GM12875 (cell line): ENCODE data around the gene DARS1.

Experiments
- H3K4me3 ChIP-seq: one replicate; pipeline ENCODE4 v1.5.1; 2011; ENCODE audit warnings: low read depth, low read length, control low read depth
- CTCF ChIP-seq: IDR thresholded peaks from 2 replicates; pipeline ENCODE4 v1.5.1; 2011; ENCODE audit warnings: low read depth, mild to moderate bottlenecking, control low read depth, inconsistent platforms, low read length, moderate library complexity, borderline replicate concordance; ENCODE audit not compliant: insufficient read depth

DARS1 gene

GRCh38 chr2:136010126-136010525 lies 24.7 kb upstream of the DARS1 start:
- TF ChIP-seq CTCF = no peak
- H3K4me3 ChIP-seq = no peak overlapping the region

- TF ChIP-seq CTCF = no peak
- H3K4me3 ChIP-seq = no peak overlapping the region
Measured at GRCh38 chr2:136008205-136008865, 22.9 kb upstream of the DARS1 start.

- TF ChIP-seq CTCF = no peak
- H3K4me3 ChIP-seq = no peak overlapping the region
Measured at GRCh38 chr2:136006658-136007057, 21.2 kb upstream of the DARS1 start.

- no peak for TF ChIP-seq CTCF
- no peak overlapping the region for H3K4me3 ChIP-seq
Measured at GRCh38 chr2:136005462-136006196, 20.2 kb upstream of the DARS1 start.

GRCh38 chr2:136004965-136005364 lies 19.5 kb upstream of the DARS1 start:
- TF ChIP-seq CTCF = no peak
- H3K4me3 ChIP-seq = no peak overlapping the region

- H3K4me3 ChIP-seq = no peak overlapping the region
- no peak for TF ChIP-seq CTCF
Measured at GRCh38 chr2:136001131-136001530, 15.7 kb upstream of the DARS1 start.

GRCh38 chr2:136000502-136000901 lies 15.1 kb upstream of the DARS1 start:
- no peak for TF ChIP-seq CTCF
- H3K4me3 ChIP-seq = no peak overlapping the region
